Activated CD8-positive, alpha-beta memory T cell treated with anti-CD3 and anti-CD28 coated beads, Interleukin-2, amount 50 U/mL, for 4 hours (primary cell): ENCODE data around the gene GLUD1.
"Not testable (repeated sequence)": the region's sequence is repeated elsewhere in the genome, so short reads cannot be mapped to it uniquely, and the experiment has no call there.

Experiments used
- DNase-seq: peaks from one replicate; pipeline ENCODE4 v3.0.0-alpha.2; 2020

The GLUD1 gene

GRCh38 chr10:87089746-87090145 lies 4.9 kb downstream of the GLUD1 start:
- no peak for DNase-seq

GRCh38 chr10:87085537-87085936 lies 9.1 kb downstream of the GLUD1 start:
- no peak for DNase-seq

GRCh38 chr10:87084291-87084782 lies 10.3 kb downstream of the GLUD1 start:
- not testable (repeated sequence) for DNase-seq

GRCh38 chr10:87083576-87084290 lies 10.9 kb downstream of the GLUD1 start:
- DNase-seq = not testable (repeated sequence)

- not testable (repeated sequence) for DNase-seq
These were observed 12.4 kb downstream of the GLUD1 start for GRCh38 chr10:87082219-87082618.

GRCh38 chr10:87081574-87081973 lies 13.1 kb downstream of the GLUD1 start:
- DNase-seq = not testable (repeated sequence)

- not testable (repeated sequence) for DNase-seq
These were observed 14.0 kb downstream of the GLUD1 start for GRCh38 chr10:87080621-87081020.

GRCh38 chr10:87079106-87079836 lies 15.4 kb downstream of the GLUD1 start:
- no peak for DNase-seq

GRCh38 chr10:87076421-87076820 lies 18.2 kb downstream of the GLUD1 start:
- DNase-seq = not testable (repeated sequence)

- DNase-seq = no peak
These were observed 22.2 kb downstream of the GLUD1 start for GRCh38 chr10:87072449-87072848.

GRCh38 chr10:87068281-87068680 lies 26.4 kb downstream of the GLUD1 start:
- DNase-seq = no peak

- no peak for DNase-seq
These were observed 27.8 kb downstream of the GLUD1 start for GRCh38 chr10:87066865-87067264.

GRCh38 chr10:87066178-87066577 lies 28.5 kb downstream of the GLUD1 start:
- no peak for DNase-seq

GRCh38 chr10:87064651-87065050 lies 30.0 kb downstream of the GLUD1 start:
- DNase-seq = no peak

- DNase-seq = no peak
These were observed 34.2 kb downstream of the GLUD1 start for GRCh38 chr10:87060280-87060928.

GRCh38 chr10:87059401-87059800 lies 35.2 kb downstream of the GLUD1 start:
- DNase-seq = no peak

- DNase-seq = no peak
These were observed 36.5 kb downstream of the GLUD1 start for GRCh38 chr10:87058171-87058570.

- no peak for DNase-seq
These were observed 40.0 kb downstream of the GLUD1 start for GRCh38 chr10:87054373-87055295.

GRCh38 chr10:87053577-87054181 lies 41.0 kb downstream of the GLUD1 start:
- no peak for DNase-seq

GRCh38 chr10:87053111-87053510 lies 41.5 kb downstream of the GLUD1 start:
- DNase-seq = no peak

GRCh38 chr10:87045434-87045938 lies 49.2 kb downstream of the GLUD1 start:
- DNase-seq = no peak

- DNase-seq = not testable (repeated sequence)
These were observed 51.1 kb downstream of the GLUD1 start for GRCh38 chr10:87043579-87043978.
